ENCODE measurements around the gene INPP4B.

The INPP4B gene

DNA sequence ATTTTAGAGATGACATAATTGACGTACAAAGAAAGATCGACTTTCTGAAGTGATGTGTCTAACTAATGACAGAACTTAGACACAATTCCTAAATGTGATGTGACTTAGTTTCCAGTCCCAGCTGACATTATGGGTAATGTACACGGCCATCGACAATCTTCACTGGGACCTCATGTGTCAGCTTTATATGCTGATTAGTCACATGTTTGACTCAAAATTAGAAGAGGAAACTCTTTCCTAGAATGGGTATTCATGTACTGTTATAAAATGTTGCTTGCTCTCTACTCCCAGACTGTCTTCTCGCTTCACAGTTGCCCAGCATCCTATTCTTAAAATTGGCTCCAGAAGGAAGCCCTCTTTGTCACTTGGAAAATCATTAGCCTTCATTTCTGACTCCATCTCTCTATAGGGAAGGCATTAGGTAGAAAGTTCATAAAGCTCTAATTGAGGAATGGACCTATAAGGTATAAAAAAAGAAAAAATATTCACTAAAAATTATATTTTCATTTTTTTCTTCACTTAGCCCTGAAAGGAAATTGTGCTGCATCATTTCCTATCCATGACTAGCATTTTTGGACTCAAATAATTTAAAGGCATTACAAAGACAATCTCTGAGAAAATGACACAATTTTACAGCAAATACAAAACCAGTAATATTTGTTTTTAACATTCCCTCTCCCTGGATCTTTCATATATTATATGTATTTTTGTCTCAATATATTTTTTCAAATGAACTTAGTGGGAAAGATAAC, 554.6 kb downstream of the INPP4B start:
- WGBS (ENCODE audit: extremely low coverage, insufficient coverage, low lambda C conversion rate), result no CpG with 5 or more reads among the region's 5 CpGs
- no peak overlapping the region for H3K4ac ChIP-seq (ENCODE audit: low read depth, low read length)
- H3K4me1 ChIP-seq (ENCODE audit: control insufficient read depth, low read depth, low read length), result no peaks in the 10 kb centered on the region
- H2BK5ac ChIP-seq (ENCODE audit: low read length), result no peak overlapping the region
- no peaks in the 10 kb centered on the region for H3K36me3 ChIP-seq (ENCODE audit: control insufficient read depth, insufficient read depth, low read length)
- no peaks in the 10 kb centered on the region for H3K27me3 ChIP-seq (ENCODE audit: insufficient read depth, low read length, poor library complexity)
- no peak for DNase-seq
- no peak overlapping the region for H4K8ac ChIP-seq (ENCODE audit: low read depth, low read length)
- H3K23ac ChIP-seq (ENCODE audit: low read length), result no peak overlapping the region
- no peak overlapping the region for H3K4me2 ChIP-seq (ENCODE audit: low read length)
- no peaks in the 10 kb centered on the region for H3K79me2 ChIP-seq (ENCODE audit: control insufficient read depth, insufficient read depth, low read length)
- H2BK120ac ChIP-seq (ENCODE audit: low read depth, low read length), result no peak overlapping the region
- no peak overlapping the region for H3K9ac ChIP-seq (ENCODE audit: low read length)
- H4K5ac ChIP-seq (ENCODE audit: low read length), result no peak overlapping the region
- no peak overlapping the region for H3K27ac ChIP-seq (ENCODE audit: low read depth, low read length)
- H2BK15ac ChIP-seq (replicated peaks; ENCODE audit: low read depth), result no peak overlapping the region
- no peak overlapping the region for H3K4me3 ChIP-seq (ENCODE audit: low read length)
- no peak overlapping the region for H3K18ac ChIP-seq (ENCODE audit: low read length)
- no peak overlapping the region for H3K56ac ChIP-seq (ENCODE audit: low read length)
- no peak overlapping the region for H2AK5ac ChIP-seq (ENCODE audit: low read length)
- no peaks in the 10 kb centered on the region for H3K79me1 ChIP-seq (ENCODE audit: low read length)

DNA sequence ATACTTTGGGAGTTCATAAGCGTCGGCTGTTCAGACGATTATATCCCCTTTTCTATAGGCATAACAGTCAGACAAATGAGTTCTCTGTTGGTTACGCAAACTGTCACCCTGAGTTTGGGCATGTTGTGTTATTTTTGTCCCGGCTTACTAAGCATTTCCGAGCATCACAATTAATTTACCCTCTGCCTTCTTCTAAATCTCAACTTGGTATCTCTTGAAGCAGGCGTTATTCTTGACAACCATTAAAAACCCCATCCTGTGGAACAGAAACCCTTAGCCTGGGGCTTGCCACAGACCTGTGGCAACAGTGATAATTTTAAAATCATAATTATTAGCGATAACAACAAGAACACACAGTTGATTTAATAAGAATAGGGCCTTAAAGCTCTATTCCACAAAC, 558.7 kb downstream of the INPP4B start:
- H2BK5ac ChIP-seq (ENCODE audit: low read length), result no peak overlapping the region
- H2AK5ac ChIP-seq (ENCODE audit: low read length), result no peak overlapping the region
- WGBS (ENCODE audit: extremely low coverage, insufficient coverage, low lambda C conversion rate), result no CpG with 5 or more reads among the region's 8 CpGs
- no peak overlapping the region for H3K4me3 ChIP-seq (ENCODE audit: low read length)
- no peaks in the 10 kb centered on the region for H3K36me3 ChIP-seq (ENCODE audit: control insufficient read depth, insufficient read depth, low read length)
- H3K79me2 ChIP-seq (ENCODE audit: control insufficient read depth, insufficient read depth, low read length), result no peaks in the 10 kb centered on the region
- H3K4me2 ChIP-seq (ENCODE audit: low read length), result no peak overlapping the region
- no peak overlapping the region for H4K5ac ChIP-seq (ENCODE audit: low read length)
- H4K8ac ChIP-seq (ENCODE audit: low read depth, low read length), result no peak overlapping the region
- no peaks in the 10 kb centered on the region for H3K27me3 ChIP-seq (ENCODE audit: insufficient read depth, low read length, poor library complexity)
- H3K4me1 ChIP-seq (ENCODE audit: control insufficient read depth, low read depth, low read length), result no peaks in the 10 kb centered on the region
- H3K9ac ChIP-seq (ENCODE audit: low read length), result no peak overlapping the region
- no peak overlapping the region for H3K56ac ChIP-seq (ENCODE audit: low read length)
- no peak overlapping the region for H2BK120ac ChIP-seq (ENCODE audit: low read depth, low read length)
- H3K79me1 ChIP-seq (ENCODE audit: low read length), result no peaks in the 10 kb centered on the region
- H3K18ac ChIP-seq (ENCODE audit: low read length), result no peak overlapping the region
- H3K4ac ChIP-seq (ENCODE audit: low read depth, low read length), result no peak overlapping the region
- H2BK15ac ChIP-seq (replicated peaks; ENCODE audit: low read depth), result no peak overlapping the region
- H3K27ac ChIP-seq (ENCODE audit: low read depth, low read length), result no peak overlapping the region
- H3K23ac ChIP-seq (ENCODE audit: low read length), result no peak overlapping the region
- DNase-seq, result no peak

DNA sequence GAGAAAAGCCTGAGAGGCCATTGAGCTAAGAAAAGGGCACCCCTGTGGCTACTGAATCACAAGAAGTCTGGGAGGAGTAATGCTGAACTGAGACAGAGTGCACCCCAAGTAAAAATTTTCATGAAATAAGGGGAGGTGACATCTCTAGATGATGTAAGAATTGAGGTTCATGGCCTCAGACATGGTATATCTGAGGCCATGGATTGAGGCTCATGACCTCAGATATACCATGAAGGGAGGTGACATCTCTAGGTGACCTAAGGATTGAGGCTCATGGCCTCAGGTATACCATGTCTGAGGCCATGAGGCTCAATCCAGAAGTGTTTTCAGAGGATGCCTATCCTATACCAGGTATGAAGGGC, 560.9 kb downstream of the INPP4B start:
- Histone ChIP-seq H2BK15ac (replicated peaks; ENCODE audit: low read depth) (no peak overlapping the region), H3K36me3 (ENCODE audit: control insufficient read depth, insufficient read depth, low read length) (no peaks in the 10 kb centered on the region), H4K8ac (ENCODE audit: low read depth, low read length) (no peak overlapping the region), H2BK5ac (ENCODE audit: low read length) (no peak overlapping the region), H3K23ac (ENCODE audit: low read length) (no peak overlapping the region), H3K18ac (ENCODE audit: low read length) (no peak overlapping the region), H3K79me1 (ENCODE audit: low read length) (no peaks in the 10 kb centered on the region), H3K79me2 (ENCODE audit: control insufficient read depth, insufficient read depth, low read length) (no peaks in the 10 kb centered on the region), H3K27ac (ENCODE audit: low read depth, low read length) (no peak overlapping the region), H2BK120ac (ENCODE audit: low read depth, low read length) (no peak overlapping the region), H3K56ac (ENCODE audit: low read length) (no peak overlapping the region), H3K4me1 (ENCODE audit: control insufficient read depth, low read depth, low read length) (no peaks in the 10 kb centered on the region), H3K4me3 (ENCODE audit: low read length) (no peak overlapping the region), H2AK5ac (ENCODE audit: low read length) (no peak overlapping the region), H3K9ac (ENCODE audit: low read length) (no peak overlapping the region), H3K27me3 (ENCODE audit: insufficient read depth, low read length, poor library complexity) (no peaks in the 10 kb centered on the region), H3K4ac (ENCODE audit: low read depth, low read length) (no peak overlapping the region), H4K5ac (ENCODE audit: low read length) (no peak overlapping the region), H3K4me2 (ENCODE audit: low read length) (no peak overlapping the region)
- DNase-seq, result no peak

DNA sequence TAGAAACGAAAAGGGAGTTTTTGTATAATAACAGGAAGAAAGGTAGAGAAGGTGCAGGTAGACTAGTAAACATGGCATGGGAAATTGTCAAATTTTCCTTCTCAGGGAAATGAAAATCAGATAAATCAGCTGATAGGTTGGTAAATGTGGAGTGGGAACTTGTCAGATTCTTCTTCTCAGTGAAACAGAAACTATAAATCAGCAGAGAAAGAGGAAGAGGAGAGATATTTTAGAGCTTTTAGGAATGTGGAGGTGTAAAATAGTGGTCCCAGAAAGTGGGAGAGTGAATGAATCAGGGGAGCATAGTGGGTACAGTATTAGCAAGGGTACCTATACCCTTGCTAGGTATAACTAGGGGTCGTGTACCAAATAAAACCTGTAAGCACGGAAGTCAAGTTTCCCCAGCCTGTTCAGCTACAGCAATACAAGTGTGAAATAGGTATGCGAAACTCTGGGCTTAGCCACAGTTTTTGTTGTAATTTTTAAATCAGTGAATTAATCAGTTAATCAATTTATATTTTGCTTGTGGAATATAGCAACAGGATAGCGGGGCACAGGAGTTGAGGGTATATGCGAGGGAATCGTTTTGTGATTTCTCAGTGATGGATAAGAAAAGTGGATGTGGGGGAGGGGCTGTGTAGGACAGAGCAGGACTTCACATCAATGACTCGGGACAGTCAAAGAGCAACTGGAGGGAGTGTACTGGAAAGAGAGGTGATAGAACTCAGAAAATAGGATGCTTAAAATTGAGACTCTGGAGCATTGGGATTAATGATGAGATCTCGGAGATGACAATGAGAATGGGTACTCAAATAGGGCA, 561.5 kb downstream of the INPP4B start:
- Histone ChIP-seq H2BK15ac (replicated peaks; ENCODE audit: low read depth) (no peak overlapping the region), H2AK5ac (ENCODE audit: low read length) (no peak overlapping the region), H4K5ac (ENCODE audit: low read length) (no peak overlapping the region), H3K4me1 (ENCODE audit: control insufficient read depth, low read depth, low read length) (no peaks in the 10 kb centered on the region), H3K27me3 (ENCODE audit: insufficient read depth, low read length, poor library complexity) (no peaks in the 10 kb centered on the region), H3K79me1 (ENCODE audit: low read length) (no peaks in the 10 kb centered on the region), H3K4me3 (ENCODE audit: low read length) (no peak overlapping the region), H3K4me2 (ENCODE audit: low read length) (no peak overlapping the region), H3K79me2 (ENCODE audit: control insufficient read depth, insufficient read depth, low read length) (no peaks in the 10 kb centered on the region), H2BK5ac (ENCODE audit: low read length) (no peak overlapping the region), H3K27ac (ENCODE audit: low read depth, low read length) (no peak overlapping the region), H3K56ac (ENCODE audit: low read length) (no peak overlapping the region), H3K36me3 (ENCODE audit: control insufficient read depth, insufficient read depth, low read length) (no peaks in the 10 kb centered on the region), H3K9ac (ENCODE audit: low read length) (no peak overlapping the region), H3K23ac (ENCODE audit: low read length) (no peak overlapping the region), H3K18ac (ENCODE audit: low read length) (no peak overlapping the region), H4K8ac (ENCODE audit: low read depth, low read length) (no peak overlapping the region), H2BK120ac (ENCODE audit: low read depth, low read length) (no peak overlapping the region), H3K4ac (ENCODE audit: low read depth, low read length) (no peak overlapping the region)
- DNase-seq, result no peak
- WGBS (ENCODE audit: extremely low coverage, insufficient coverage, low lambda C conversion rate), result 100% methylated on average over 3 of the region's 9 CpGs

DNA sequence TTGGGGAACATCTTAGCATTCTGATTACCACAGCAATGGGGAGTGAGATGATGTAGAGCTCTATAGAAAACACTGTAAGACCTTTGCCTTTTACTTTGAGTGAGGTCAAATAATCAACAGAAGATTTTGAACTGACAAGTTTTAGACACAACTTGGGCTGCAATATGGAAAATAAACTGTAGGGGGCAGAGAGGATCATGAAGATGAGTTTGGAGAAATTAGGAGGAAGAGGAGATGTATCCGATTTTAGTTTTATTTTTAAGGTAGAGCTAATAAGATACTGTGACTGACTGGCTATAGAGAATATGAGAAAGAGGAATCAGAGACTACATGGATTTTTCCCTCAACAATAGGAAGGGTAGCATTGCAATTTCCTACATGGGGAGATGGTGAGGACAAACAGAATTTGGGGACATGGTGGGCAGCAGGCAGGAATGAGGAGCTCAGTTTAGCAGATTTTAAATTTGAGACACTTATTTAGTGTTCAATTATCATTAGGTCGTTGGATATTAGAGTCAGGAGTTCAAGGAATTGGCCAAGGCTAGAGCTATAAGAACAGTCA, 563.1 kb downstream of the INPP4B start:
- Histone ChIP-seq H3K4me1 (ENCODE audit: control insufficient read depth, low read depth, low read length) (no peaks in the 10 kb centered on the region), H2BK15ac (replicated peaks; ENCODE audit: low read depth) (no peak overlapping the region), H3K56ac (ENCODE audit: low read length) (no peak overlapping the region), H3K23ac (ENCODE audit: low read length) (no peak overlapping the region), H4K5ac (ENCODE audit: low read length) (no peak overlapping the region), H3K27me3 (ENCODE audit: insufficient read depth, low read length, poor library complexity) (no peaks in the 10 kb centered on the region), H3K4me3 (ENCODE audit: low read length) (no peak overlapping the region), H3K36me3 (ENCODE audit: control insufficient read depth, insufficient read depth, low read length) (no peaks in the 10 kb centered on the region), H2BK5ac (ENCODE audit: low read length) (no peak overlapping the region), H2AK5ac (ENCODE audit: low read length) (no peak overlapping the region), H4K8ac (ENCODE audit: low read depth, low read length) (no peak overlapping the region), H3K79me1 (ENCODE audit: low read length) (no peaks in the 10 kb centered on the region), H3K79me2 (ENCODE audit: control insufficient read depth, insufficient read depth, low read length) (no peaks in the 10 kb centered on the region), H3K4me2 (ENCODE audit: low read length) (no peak overlapping the region), H3K27ac (ENCODE audit: low read depth, low read length) (no peak overlapping the region), H2BK120ac (ENCODE audit: low read depth, low read length) (no peak overlapping the region), H3K4ac (ENCODE audit: low read depth, low read length) (no peak overlapping the region), H3K18ac (ENCODE audit: low read length) (no peak overlapping the region), H3K9ac (ENCODE audit: low read length) (no peak overlapping the region)
- 100% methylated on average over 1 of the region's 2 CpGs for WGBS (ENCODE audit: extremely low coverage, insufficient coverage, low lambda C conversion rate)
- DNase-seq, result peak; percentile 37
